NCI-H82 treated with DMSO at 0.1 percent for 48 hours (cell line): ENCODE results near the gene CCDC137.

Source experiments
- DNase-seq: peaks from one replicate; lab custom pipeline; 2025; ENCODE audit not compliant: unreplicated experiment; lab: John Stamatoyannopoulos, UW

The CCDC137 gene

GRCh38 chr17:81714412-81715106 is 48.0 kb downstream of the CCDC137 start:
- no peak for DNase-seq

GRCh38 chr17:81715107-81715871 is 48.8 kb downstream of the CCDC137 start:
- DNase-seq = no peak

- DNase-seq = no peak
These were observed 49.5 kb downstream of the CCDC137 start for GRCh38 chr17:81715872-81716673.

GRCh38 chr17:81716674-81716996 is 50.1 kb downstream of the CCDC137 start:
- DNase-seq = no peak

- DNase-seq = no peak
These were observed 50.7 kb downstream of the CCDC137 start for GRCh38 chr17:81717049-81717765.

- no peak for DNase-seq
These were observed 51.2 kb downstream of the CCDC137 start for GRCh38 chr17:81717766-81718089.

- no peak for DNase-seq
These were observed 53.1 kb downstream of the CCDC137 start for GRCh38 chr17:81719410-81720266.

- no peak for DNase-seq
These were observed 53.9 kb downstream of the CCDC137 start for GRCh38 chr17:81720267-81721071.

GRCh38 chr17:81722184-81723120 is 55.9 kb downstream of the CCDC137 start:
- no peak for DNase-seq
